GM21390 (cell line): ENCODE data around the gene TRIM66.

Experiments used
- ATAC-seq: cut with Tn5 transposase; IDR thresholded peaks from one replicate; pipeline ENCODE4 v1.9.1; 2021; ENCODE audit not compliant: unreplicated experiment

Gene TRIM66

GRCh38 chr11:8658321-8659057, 24.0 kb downstream of the TRIM66 start:
- no peak for ATAC-seq

- no peak for ATAC-seq
Observed at GRCh38 chr11:8656291-8656690, 26.2 kb downstream of the TRIM66 start.

- ATAC-seq, result no peak
Observed at GRCh38 chr11:8654503-8654902, 28.0 kb downstream of the TRIM66 start.

GRCh38 chr11:8652140-8652539, 30.3 kb downstream of the TRIM66 start:
- ATAC-seq, result no peak

- ATAC-seq, result no peak
Observed at GRCh38 chr11:8650401-8650990, 32.0 kb downstream of the TRIM66 start.

GRCh38 chr11:8649361-8649760, 33.1 kb downstream of the TRIM66 start:
- ATAC-seq, result no peak

- ATAC-seq, result no peak
Observed at GRCh38 chr11:8646873-8647272, 35.6 kb downstream of the TRIM66 start.

- no peak for ATAC-seq
Observed at GRCh38 chr11:8642196-8642841, 40.1 kb downstream of the TRIM66 start.

GRCh38 chr11:8641332-8641731, 41.1 kb downstream of the TRIM66 start:
- no peak for ATAC-seq

- no peak for ATAC-seq
Observed at GRCh38 chr11:8640267-8640906, 42.1 kb downstream of the TRIM66 start.

- ATAC-seq, result no peak
Observed at GRCh38 chr11:8639655-8640054, 42.8 kb downstream of the TRIM66 start.

GRCh38 chr11:8638300-8638699, 44.2 kb downstream of the TRIM66 start:
- ATAC-seq, result no peak

- no peak for ATAC-seq
Observed at GRCh38 chr11:8636127-8636526, 46.3 kb downstream of the TRIM66 start.

GRCh38 chr11:8634498-8634897, 48.0 kb downstream of the TRIM66 start:
- no peak for ATAC-seq

GRCh38 chr11:8631395-8632118, 50.9 kb downstream of the TRIM66 start:
- no peak for ATAC-seq

- ATAC-seq, result no peak
Observed at GRCh38 chr11:8624698-8625097, 57.8 kb downstream of the TRIM66 start.

- no peak for ATAC-seq
Observed at GRCh38 chr11:8621147-8621546, 61.3 kb downstream of the TRIM66 start.

GRCh38 chr11:8617063-8617462, 65.4 kb downstream of the TRIM66 start:
- ATAC-seq, result no peak

GRCh38 chr11:8615291-8616032, 67.0 kb downstream of the TRIM66 start:
- ATAC-seq, result no peak

- no peak for ATAC-seq
Observed at GRCh38 chr11:8614497-8614896, 68.0 kb downstream of the TRIM66 start.
